Stimulated activated CD4-positive, alpha-beta T cell treated with anti-CD3 and anti-CD28 coated beads, Interleukin-1b, Interleukin-23, amount 100 ng/mL, for 4 hours (primary cell): ENCODE measurements around the gene HARBI1.

Experiments used
- DNase-seq, 2 donors: peaks; one replicate each; pipeline ENCODE4 v3.0.0-alpha.2; 2020; ENCODE audit warnings: low read depth in 2 of 2

Gene HARBI1

DNA sequence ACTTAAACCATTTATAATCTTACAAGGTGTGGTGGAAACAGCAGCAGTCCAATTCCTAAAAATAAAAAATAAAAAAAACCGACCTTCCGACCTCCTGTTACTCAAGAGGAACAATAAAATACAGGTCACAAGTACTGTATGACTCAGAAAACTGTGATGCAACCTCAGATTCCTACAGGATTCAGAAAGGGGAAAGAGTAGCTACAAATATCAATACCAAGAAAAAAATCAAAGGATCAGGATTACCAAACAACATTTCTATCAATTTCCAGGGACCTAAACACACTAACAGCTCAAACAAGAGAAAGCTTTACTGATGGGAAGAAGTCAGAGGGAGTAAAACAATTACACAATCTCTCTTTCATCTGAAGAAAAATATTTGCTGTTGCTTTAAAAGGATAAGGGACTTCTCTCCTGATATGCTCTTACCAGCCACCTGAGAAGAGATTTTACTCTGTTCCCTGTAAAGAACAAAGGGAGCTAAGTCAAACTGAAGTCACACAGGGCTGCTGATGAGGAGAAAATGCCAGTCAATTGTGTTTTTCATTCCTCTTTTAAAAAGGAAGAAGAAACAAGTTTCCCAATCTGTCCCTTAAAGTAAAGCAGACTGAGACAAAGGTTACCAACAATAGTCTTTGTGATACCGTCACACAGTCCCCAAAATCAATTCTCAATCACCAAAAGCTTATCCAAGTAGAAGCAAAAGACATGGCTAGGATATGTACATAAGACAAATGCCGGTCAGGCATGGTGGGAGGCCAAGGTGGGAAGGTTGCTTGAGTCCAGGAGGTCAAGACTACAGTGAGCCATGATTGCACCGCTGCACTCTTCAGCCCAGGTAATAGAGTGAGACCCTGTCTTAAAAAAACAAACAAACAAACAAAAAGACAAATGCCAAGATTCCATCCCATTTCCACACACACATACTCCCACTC is 62.5 kb downstream of the HARBI1 start:
- DNase-seq, result no peak

DNA sequence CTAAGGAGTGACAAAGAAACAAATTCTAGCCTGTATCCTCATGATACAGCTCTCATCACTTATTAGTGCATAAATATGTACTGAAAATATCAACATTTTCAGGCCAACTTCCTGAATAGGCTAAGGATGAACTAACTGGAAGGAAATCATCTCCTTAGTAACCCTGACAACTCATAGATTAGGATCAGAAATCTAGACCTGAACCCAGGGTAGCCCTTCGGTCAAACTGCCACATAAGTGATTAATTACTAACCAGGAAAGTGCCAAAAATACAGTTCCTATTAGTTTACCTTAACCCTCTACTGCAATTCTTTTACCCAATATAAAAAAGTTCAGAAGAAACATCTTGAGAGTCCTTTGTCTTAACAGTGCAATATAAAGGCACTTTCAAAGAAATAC is 63.2 kb downstream of the HARBI1 start:
- DNase-seq, result no peak
